Measurements from ENCODE around the gene TREX2.

- TF ChIP-seq CTCF (IDR thresholded peaks at IDR 0.05 in 2 of 3, conservative IDR thresholded peaks at IDR 0.05 in 1 of 3; ENCODE audit: control insufficient read depth in 2 of 3, extremely low read depth in 1 of 3, insufficient read depth in 1 of 3, low read depth in 3 of 3, low read length in 3 of 3): no peak
- TF ChIP-seq CREM (IDR thresholded peaks at IDR 0.05; ENCODE audit: low read depth): no peak
- TF ChIP-seq EZH2 (IDR thresholded peaks at IDR 0.05; ENCODE audit: borderline replicate concordance, control insufficient read depth, low read depth, low read length): no peak
- TF ChIP-seq, protein P1, sequence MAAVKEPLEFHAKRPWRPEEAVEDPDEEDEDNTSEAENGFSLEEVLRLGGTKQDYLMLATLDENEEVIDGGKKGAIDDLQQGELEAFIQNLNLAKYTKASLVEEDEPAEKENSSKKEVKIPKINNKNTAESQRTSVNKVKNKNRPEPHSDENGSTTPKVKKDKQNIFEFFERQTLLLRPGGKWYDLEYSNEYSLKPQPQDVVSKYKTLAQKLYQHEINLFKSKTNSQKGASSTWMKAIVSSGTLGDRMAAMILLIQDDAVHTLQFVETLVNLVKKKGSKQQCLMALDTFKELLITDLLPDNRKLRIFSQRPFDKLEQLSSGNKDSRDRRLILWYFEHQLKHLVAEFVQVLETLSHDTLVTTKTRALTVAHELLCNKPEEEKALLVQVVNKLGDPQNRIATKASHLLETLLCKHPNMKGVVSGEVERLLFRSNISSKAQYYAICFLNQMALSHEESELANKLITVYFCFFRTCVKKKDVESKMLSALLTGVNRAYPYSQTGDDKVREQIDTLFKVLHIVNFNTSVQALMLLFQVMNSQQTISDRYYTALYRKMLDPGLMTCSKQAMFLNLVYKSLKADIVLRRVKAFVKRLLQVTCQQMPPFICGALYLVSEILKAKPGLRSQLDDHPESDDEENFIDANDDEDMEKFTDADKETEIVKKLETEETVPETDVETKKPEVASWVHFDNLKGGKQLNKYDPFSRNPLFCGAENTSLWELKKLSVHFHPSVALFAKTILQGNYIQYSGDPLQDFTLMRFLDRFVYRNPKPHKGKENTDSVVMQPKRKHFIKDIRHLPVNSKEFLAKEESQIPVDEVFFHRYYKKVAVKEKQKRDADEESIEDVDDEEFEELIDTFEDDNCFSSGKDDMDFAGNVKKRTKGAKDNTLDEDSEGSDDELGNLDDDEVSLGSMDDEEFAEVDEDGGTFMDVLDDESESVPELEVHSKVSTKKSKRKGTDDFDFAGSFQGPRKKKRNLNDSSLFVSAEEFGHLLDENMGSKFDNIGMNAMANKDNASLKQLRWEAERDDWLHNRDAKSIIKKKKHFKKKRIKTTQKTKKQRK (IDR thresholded peaks at IDR 0.05; ENCODE audit: low read depth, low read length): no peak
- no peak for TF ChIP-seq ZNF24 (IDR thresholded peaks at IDR 0.05)
These were observed 30.0 kb upstream of the TREX2 start for GRCh38 chrX:153475751-153476281.
